ENCODE data around the gene GNG2.

GNG2 gene

DNA sequence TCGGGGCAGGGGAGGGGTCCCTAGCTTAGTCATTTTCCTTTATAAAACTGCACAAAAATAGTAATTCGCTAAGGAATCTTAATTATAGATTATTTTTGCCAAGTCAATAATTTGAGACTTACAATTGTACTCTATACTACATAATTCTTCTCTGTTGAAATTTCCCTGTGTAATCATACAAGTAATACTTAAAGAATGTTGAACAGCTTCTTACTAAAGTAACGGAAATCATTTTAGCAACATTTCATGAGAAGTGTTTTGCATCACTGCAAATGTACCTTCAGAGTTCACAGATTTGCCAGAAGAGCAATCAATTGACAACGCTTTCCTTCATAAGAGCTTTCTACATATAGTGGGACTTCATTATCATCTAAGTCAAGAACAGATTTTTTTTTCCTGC is 7.9 kb upstream of the GNG2 start:
- no peak for DNase-seq
- intact Hi-C loops (cut with DNase I): no loop called here

DNA sequence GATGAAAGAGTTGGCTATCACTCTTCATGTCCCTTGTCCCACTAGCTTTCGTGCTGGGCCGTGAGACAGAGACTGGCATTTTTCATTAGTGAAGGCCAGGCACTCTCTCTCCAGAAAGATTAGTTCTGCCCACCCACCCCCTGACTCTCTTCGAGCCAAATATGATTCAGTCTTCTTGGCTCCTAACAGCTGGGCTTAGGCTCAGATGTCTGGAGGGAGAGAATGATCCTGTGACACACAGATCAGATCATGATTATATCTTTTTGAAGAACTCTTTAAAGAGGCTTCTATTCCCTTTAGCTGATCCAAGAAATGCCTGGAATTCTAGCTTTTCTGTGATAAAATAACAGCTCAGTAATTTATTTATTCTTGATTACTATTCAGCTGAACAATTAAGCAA is 5.2 kb upstream of the GNG2 start:
- DNase-seq: no peak
- intact Hi-C loops (cut with DNase I): no loop called here

DNA sequence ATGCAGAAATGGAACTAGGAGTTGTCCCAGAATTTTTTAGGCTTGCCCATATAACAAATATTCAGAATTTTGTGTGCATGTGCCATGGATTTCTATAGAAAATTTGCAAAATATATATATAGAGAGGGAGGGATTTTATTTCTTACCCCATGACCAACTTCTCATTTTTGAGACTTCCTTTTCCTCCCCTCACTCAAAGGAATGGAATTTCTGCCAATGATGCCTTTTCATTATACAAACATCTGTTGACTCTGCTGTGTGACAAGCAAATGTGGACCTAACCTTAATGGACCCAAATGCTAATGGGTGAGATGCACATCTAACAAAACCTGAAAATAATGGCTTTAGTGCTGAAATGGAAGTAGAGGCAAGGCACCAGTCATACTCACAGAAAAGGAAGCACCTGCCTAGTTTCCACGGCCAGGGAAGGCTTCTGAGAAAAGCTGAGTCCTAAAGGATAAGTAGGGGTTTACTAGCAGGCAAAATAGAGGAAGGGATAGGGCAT is 3.6 kb upstream of the GNG2 start:
- DNase-seq: no peak
- intact Hi-C loops (cut with DNase I): no loop called here

DNA sequence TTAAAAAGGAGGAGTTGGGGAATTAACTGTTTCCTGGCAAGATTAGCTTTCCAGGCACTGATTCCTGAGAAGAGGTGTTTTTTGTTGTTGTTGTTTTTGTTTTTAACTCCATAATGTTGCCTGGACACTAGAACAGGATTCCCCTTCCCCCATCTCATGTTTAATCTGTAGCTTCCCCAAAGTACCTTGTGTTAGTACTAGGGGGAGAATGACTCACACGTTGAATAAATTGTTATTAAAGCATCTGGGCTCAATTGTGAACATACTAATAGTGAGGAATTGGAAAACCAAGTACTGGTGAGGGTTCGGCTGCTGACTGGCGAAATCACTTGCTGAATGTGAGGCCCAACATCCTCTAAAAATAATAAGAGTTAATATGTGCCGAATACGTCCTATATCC is 1.3 kb upstream of the GNG2 start:
- intact Hi-C loops (cut with DNase I): no loop called here
- DNase-seq: no peak

DNA sequence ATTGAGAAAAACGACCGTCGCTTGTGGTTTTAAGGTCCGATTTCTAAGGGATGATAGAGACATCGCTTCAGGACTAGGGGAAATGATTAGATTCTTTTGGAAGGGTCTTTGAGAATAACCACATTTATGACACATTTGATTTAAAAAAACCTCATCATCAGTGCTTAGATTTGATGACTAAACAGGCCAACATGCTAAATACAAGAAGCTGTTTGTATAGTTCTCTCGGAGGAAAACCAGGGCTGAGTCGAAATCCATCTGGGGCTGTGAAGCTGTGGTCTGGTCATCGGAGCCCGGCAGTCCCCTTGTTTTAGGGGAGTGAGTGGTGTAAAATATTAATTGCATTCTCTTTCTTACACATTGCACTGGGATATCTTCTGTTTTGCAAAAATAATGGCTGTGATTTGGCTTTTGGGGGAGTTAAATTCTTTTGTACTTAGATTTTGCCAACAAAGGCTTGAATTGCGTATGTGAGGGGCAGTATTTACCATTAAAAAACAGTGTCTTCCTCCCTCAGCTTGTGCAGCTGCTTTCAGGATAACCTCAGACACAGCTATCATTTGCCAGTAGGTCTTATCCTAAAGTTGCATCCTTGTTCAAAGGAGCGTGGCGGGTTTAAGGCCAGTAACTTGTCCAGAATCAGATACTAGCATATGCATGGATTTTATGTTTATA is 550 bp downstream of the GNG2 start:
- intact Hi-C loops (cut with DNase I): no loop called here
- no peak for DNase-seq

DNA sequence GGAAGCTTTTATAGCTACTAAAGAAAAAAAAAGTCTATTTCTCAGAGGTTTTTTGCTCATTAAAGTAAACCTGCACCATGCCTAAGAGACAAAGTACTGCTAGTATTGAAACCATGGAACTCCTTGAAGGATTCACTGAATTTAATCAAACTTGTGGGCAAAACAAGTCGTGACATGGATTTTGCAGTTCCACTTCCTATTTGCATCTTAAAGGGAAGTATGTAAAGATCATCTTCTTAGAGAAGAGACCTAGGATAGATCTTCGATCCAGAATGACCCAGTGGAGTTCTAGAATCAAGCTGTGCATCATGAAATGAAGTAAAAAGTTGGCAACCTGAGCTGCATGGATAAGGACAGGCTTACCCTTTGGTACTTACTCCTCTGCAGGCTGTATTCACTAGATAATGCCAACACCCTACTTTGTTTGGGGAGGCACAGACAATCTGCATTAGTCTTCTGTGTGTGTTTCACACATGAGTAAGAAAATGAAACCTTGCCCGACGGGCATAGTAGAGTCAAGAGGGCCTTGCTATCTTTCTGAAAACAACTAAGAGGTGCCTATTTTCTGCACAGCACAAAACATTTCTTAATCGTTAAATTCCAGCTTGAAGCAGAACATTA is 1.9 kb downstream of the GNG2 start:
- intact Hi-C loops (cut with DNase I): no loop called here
- DNase-seq: no peak

DNA sequence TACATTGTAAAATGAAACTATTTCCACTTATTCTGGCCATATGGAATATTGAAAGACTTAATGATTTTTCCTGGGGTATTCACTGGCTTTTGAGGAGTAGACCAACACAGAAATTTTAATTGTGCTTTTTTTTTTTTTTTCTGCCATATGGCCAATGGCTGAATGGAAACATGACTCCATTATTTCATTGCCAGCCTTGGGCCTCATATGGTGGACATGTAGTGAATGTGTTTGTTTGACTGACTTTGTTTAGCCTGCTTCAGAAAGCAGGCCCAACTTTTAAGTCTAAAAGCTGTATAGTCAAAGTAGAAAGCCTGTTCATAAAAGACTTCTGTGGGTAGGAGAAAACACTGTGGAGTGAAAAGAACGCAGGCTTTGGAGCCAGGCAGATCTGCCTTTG is 2.4 kb downstream of the GNG2 start:
- intact Hi-C loops (cut with DNase I): no loop called here
- no peak for DNase-seq

DNA sequence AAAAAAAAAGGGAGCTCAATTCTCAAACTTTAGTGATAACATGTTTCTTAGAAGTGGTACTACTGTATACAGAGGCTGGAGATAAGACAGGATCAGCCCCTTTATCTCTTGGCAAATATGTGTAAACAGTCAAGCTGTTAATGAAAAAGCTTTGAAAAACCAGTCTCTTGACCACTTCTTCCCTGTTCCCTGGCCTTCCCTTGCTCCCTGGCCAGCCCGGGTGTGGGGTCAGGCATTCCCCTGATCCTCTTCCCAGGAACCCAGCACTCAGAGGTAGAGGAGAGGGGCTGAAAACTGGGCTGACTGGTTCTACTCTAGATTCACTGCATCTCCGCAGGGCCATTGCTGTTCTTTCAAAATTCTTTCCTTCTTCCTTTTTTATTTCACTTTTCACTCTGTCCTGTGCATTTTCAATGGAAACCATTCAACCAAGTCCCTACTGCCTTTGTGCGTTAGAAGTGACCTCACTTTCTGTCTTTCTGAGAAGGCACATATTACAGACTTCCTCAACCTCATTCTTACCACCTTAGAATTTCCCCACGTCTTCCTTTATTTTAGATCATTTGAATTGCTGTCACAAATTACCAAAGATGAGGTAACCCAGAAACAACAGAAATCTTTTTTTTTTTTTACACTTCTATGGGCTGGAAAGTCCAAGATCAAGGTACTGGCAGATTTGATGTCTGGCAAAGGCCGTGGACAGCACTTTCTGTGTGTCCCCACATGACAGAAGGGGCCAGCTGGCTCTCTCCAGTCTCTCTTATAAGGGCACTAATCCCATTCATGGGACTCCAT is 5.7 kb downstream of the GNG2 start:
- no peak for DNase-seq

DNA sequence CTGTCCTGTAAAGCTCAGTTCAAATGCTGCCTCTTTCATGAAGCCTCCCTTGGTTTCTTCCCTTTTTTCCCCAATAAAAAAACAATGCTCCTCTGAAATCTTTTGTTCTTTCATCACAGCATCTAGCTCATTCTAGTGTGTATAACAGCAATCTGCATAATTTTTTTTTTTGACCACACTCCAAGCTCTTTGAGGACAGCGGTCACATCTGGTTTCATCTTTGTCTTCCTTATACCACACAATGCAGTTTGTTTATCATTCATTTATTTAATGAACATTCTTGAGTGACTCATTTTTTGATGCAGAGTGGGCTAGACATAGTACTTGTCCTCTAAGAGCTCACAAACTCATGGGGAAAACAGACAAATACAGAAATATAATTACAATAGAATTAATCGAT is 7.3 kb downstream of the GNG2 start:
- no peak for DNase-seq
- intact Hi-C loops (cut with DNase I): no loop called here

More for the DNA sequence above, 5.7 kb downstream of the GNG2 start:
- intact Hi-C loops (cut with DNase I): no loop called here

DNA sequence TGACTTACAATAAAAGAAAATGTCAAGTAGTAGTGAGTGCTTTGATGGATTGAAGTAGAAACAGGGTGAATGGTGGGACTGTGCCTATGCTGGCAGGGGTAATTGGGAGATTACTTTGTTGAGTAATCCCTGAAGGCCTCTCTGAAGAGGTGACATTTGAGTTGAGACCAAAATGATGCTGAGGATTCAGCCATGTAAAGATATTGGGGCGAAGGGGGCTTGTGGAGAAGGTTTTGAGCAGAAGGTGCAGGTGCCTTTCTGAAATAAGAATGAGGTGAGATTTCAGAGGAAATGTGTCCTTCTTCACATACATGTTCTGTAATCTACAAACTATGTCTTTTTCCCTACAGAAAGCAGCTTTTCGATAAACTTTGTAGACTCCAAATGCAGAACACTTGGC is 8.0 kb downstream of the GNG2 start:
- no peak for DNase-seq
- intact Hi-C loops (cut with DNase I): no loop called here

DNA sequence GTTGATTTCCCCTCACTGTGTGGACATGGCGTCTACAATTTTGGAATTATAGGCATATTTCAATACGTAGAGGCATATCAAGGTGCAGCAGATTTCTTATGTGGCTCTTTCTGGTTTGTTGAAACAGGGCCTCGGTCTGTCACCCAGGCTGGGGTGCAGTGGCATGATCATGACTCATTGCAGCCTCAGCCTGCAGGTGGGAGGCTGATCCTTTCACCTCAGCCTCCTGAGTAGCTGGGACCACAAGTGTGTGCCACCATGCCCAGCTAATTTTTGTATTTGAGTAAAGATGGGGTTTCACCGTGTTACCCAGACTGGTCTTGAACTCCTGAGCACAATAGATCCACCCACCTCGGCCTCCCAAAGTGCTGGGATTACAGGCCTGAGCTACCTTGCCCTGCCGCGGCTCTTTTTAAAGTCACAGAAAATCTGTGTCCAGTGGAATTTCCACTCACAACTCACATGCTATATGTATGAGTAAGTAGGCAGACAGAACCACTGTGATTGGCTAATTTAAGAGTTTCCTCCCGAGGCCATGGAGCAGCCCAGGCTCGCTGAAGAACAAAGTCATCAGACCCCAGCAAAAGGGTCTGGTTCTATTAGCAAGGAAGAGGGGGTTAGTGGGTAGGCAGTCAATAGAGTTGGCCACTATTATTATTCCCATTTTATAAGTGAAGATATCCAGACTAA is 9.1 kb downstream of the GNG2 start:
- intact Hi-C loops (cut with DNase I): no loop called here

DNA sequence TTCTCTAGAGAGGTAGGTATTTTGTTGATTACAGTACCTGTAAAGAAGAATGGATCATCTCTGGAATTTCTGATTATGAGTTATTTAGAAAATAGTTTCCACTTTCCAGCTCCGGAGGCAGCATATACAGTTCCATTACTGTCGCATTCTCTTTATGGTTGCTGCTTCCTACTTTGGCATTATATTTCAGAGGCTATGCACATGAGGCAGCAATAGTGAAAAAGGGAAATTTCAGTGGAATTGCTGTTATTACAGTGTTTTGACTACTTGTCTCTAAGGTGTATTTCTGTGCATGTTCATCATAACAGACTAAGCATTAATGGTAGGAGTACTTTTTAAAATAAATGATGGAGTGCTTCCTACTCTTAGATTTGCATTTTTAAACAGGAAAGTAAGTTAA is 10.2 kb downstream of the GNG2 start:
- intact Hi-C loops (cut with DNase I): no loop called here
- DNase-seq: no peak

More for the DNA sequence above, 9.1 kb downstream of the GNG2 start:
- no peak for DNase-seq

DNA sequence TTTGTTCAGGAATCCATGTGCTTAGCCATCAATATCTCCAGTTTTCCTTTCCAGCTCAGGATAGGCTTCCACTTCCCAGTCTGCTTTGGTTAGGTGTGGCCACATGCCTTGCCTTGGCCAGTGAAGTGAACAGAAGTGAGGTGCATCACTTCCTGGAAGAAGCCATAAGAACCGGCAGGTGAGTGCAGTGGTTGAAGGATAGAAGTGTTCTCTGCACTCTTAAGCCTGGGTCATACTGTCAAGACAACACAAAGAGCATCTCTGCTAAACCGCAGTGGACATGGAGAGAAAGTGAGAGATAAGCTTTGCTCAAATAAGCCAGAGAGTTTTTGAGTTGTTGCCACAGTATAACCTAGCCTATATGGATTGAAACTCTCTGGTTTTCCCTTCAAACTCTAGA is 11.4 kb downstream of the GNG2 start:
- intact Hi-C loops (cut with DNase I): no loop called here
- DNase-seq: no peak

DNA sequence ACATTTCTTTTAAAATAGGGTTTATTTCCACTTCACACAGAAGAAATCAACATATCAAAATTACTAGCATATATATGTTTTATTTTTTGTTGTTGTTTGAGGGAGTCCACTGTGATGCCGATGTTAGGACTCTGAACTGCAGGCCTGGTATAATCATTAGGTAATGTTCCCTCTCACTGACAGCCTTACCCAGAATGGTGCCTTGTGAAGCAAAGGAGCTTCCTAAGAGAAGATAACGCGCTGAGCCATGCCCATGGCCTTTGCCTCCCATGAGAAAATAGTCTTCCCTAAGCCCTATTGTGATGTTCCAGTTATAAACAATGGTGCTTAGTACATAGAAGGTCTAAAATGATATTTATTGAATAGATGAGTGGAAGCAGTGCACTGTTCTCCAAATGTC is 12.0 kb downstream of the GNG2 start:
- DNase-seq: no peak
- intact Hi-C loops (cut with DNase I): no loop called here

DNA sequence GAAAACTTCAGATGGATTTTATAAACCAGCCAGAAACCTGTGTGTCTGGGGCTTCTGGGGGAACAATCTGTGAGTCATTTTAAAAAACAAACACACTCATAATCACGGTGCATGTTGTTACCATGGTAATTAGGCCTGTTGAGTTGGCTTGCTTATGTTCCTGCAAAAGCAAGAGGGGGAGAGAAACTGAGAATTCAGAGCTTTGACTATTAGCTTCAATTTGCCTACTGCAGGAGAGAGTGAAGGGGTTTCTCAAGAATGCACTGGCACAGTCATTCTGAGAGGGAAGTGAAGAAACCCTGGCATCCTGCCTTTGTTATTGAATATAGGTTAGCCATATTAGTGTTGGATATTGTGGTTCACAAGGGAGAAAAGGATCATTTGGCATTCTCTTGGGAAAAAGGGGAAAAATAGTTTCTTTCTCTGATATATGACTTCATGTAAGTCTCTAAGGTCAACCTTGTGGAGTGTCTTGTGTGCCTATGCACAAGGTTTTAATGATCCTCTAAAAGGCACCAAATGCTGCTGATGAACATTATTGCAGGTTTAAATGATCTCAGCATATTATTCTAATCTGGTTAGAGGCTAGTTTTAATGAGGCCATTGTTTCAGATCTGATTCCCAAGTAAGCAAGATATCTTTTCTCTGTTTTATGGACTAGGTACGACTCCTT is 12.9 kb downstream of the GNG2 start:
- no peak for DNase-seq
- intact Hi-C loops (cut with DNase I): no loop called here

DNA sequence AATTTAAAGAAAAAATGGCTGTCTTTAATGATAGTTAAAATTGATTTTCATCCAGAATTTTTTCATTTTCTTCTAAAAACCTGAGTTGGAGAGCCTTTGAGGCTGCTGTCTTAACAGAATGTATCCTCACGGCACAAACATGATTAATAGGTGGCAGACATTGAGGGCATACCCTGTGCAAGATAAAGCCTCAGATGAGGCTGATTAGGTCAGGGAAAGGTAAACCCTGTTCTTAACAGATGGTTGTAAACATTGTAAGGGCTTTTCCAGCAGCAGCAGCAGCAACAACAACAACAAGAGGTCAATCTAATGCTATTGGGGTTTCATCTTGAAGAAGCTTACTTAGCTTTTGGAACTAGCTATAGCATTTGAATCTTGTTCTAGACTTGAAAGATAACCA is 17.4 kb downstream of the GNG2 start:
- intact Hi-C loops (cut with DNase I): no loop called here
- DNase-seq: no peak

DNA sequence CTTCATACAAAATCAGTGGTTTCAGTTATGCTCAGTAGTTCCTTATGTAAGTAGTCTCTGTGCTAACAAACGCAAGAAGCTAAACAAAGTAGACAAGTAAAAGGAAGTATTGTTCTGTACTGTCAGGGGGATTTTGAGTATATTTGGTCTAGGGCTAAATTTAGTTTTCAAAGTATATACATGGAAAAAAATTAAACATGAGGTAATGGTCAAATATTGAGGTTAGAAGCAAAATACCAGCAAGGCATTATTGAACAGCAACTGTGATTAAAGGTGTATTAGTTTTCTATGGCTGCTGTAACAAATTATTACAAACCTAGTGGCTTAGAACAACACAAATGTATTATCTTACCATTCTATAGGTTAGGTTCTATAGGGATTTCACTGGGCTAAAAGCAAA is 18.8 kb downstream of the GNG2 start:
- DNase-seq: no peak
- intact Hi-C loops (cut with DNase I): no loop called here

DNA sequence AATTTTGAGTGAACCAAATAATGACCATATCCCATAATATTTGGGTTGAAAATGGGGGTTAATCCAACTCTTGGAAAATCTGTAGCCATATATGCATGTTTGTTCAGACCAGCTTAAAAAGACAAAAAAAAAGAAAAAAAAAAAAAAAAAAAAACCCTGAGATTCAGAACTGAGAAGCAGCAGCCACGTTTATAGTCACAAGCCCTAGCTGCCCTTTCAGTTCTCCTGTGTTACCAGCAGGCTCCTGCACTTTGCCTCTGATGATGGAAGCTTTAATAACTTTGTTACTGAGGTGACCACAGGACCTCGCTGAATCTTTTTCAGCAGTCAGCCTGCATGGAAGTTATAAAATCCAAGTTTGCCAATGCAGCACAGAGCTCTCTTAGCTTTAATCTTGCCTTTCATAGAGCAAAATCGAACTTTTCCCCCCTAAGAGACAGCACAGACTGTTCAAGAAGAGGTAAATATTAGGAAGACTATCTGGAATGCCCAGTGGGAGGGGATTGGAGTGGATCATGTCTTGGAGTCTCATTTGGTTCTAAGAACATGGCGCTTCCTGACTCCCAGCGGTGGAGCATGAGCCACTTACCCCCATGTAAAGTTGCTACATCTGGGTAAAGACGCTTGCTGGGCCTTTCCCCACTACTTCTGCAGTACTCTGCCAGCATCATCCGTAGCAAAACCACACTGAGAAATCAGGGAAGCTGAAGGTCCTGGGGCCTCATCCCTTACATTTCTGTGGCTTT is 20.6 kb downstream of the GNG2 start:
- intact Hi-C loops (cut with DNase I): no loop called here

DNA sequence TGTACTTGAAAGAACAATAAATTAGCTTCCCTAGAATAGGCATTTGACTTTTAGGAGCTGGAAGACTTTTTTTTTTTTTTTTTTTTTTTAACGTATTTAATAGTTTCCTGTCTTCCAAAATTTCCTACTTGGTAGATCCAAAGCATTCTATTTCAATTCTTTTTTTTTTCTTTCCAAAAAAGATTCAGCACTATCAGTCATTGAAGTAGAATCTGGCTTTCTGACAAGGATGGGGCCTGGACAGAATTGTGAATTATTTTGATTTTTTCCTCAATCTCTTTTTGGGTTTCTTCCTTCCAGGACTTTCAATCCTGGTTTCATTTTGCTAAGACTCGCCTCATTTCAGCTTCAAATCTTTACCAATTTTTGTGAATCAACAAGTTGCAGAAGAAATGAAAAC is 21.2 kb downstream of the GNG2 start:
- intact Hi-C loops (cut with DNase I): no loop called here
- no peak for DNase-seq

More for the DNA sequence above, 20.6 kb downstream of the GNG2 start:
- DNase-seq: no peak

DNA sequence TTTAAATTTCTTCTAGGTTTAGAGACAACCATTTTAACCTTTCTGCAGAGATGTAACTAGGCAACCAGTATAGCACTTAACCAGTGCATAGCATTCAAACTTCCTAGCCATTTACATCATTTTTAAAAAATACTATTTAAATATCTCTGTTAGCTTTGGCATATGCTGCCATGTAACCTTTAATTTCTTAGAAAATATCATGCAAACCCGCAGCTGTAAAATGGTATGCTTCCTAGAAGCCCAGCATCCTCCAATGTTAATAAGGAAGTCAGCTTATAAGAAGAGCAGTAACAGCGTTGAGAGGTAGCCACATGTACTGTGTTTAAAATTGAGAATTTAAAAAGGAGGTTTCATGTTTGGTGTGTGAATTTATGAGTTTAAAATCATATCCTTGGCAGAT is 22.8 kb downstream of the GNG2 start:
- intact Hi-C loops (cut with DNase I): no loop called here
- DNase-seq: no peak

Measured in posterior cingulate gyrus (tissue), 11 donors.